HEK293T (cell line): ENCODE measurements around the gene SNTG2.
"Not testable (repeated sequence)": the region's sequence is repeated elsewhere in the genome, so short reads cannot be mapped to it uniquely, and the experiment has no call there.

Experiments used
- CTCF ChIA-PET: fragments of 350-600 bp; formaldehyde crosslinking; extraction: SDS; loops from one replicate; lab custom pipeline; 2021; ENCODE audit warnings: antibody characterized with exemption, inconsistent platforms; lab: Yijun Ruan, JAX
- POLR2A ChIA-PET: fragments of 350-600 bp; formaldehyde crosslinking; extraction: SDS; loops from one replicate; lab custom pipeline; 2020; ENCODE audit warnings: antibody characterized with exemption, inconsistent platforms; lab: Yijun Ruan, JAX
- DNase-seq: peaks from one replicate; pipeline ENCODE4 v3.0.0; 2012; ENCODE audit warnings: mixed read lengths; ENCODE audit errors: extremely low spot score
- ARNT ChIP-seq: fragments of 450-650 bp; IDR thresholded peaks from 2 replicates; pipeline ENCODE4 v1.6.1; 2017; ENCODE audit warnings: mild to moderate bottlenecking
- BHLHE40 ChIP-seq: fragments of 450-650 bp; IDR thresholded peaks from 2 replicates; pipeline ENCODE4 v1.6.1; 2016; ENCODE audit warnings: mild to moderate bottlenecking, moderate library complexity, borderline replicate concordance
- CTBP1 ChIP-seq: fragments of 450-650 bp; IDR thresholded peaks from 2 replicates; pipeline ENCODE4 v1.6.1; 2016; ENCODE audit warnings: borderline replicate concordance
- ELF4 ChIP-seq: fragments of 450-650 bp; IDR thresholded peaks from 2 replicates; pipeline ENCODE4 v1.6.1; 2017; ENCODE audit warnings: antibody characterized with exemption
- FOXA1 ChIP-seq: fragments of 450-650 bp; IDR thresholded peaks from 2 replicates; pipeline ENCODE4 v1.6.1; 2016; ENCODE audit warnings: mild to moderate bottlenecking
- FOXK2 ChIP-seq: fragments of 450-650 bp; IDR thresholded peaks from 2 replicates; pipeline ENCODE4 v1.6.1; 2016; ENCODE audit warnings: mild to moderate bottlenecking
- FOXM1 ChIP-seq: fragments of 450-650 bp; IDR thresholded peaks from 2 replicates; pipeline ENCODE4 v1.6.1; 2017; ENCODE audit warnings: mild to moderate bottlenecking, borderline replicate concordance
- HDGF ChIP-seq: fragments of 450-650 bp; IDR thresholded peaks from 2 replicates; pipeline ENCODE4 v1.6.1; 2017; ENCODE audit warnings: antibody characterized with exemption, borderline replicate concordance
- L3MBTL2 ChIP-seq: fragments of 450-650 bp; conservative IDR thresholded peaks from 2 replicates; pipeline ENCODE4 v1.6.1; 2016; ENCODE audit warnings: mild to moderate bottlenecking
- LEF1 ChIP-seq: fragments of 450-650 bp; IDR thresholded peaks from 2 replicates; pipeline ENCODE4 v1.6.1; 2017; ENCODE audit warnings: mild to moderate bottlenecking, borderline replicate concordance
- NFRKB ChIP-seq: fragments of 450-650 bp; IDR thresholded peaks from 2 replicates; pipeline ENCODE4 v1.6.1; 2016; ENCODE audit warnings: mild to moderate bottlenecking, moderate library complexity
- SP1 ChIP-seq: fragments of 450-650 bp; IDR thresholded peaks from 2 replicates; pipeline ENCODE4 v1.6.1; 2017
- SUZ12 ChIP-seq: fragments of 450-650 bp; IDR thresholded peaks from 2 replicates; pipeline ENCODE4 v1.6.1; 2016; ENCODE audit warnings: mild to moderate bottlenecking
- TARDBP ChIP-seq: fragments of 450-650 bp; IDR thresholded peaks from 2 replicates; pipeline ENCODE4 v1.6.1; 2016
- ZNF384 ChIP-seq: fragments of 450-650 bp; IDR thresholded peaks from 2 replicates; pipeline ENCODE4 v1.6.1; 2016
- TF ChIP-seq, protein P1 (sequence below): fragments of 450-650 bp; IDR thresholded peaks from 2 replicates; pipeline ENCODE4 v1.6.1; 2016

The SNTG2 gene

DNA sequence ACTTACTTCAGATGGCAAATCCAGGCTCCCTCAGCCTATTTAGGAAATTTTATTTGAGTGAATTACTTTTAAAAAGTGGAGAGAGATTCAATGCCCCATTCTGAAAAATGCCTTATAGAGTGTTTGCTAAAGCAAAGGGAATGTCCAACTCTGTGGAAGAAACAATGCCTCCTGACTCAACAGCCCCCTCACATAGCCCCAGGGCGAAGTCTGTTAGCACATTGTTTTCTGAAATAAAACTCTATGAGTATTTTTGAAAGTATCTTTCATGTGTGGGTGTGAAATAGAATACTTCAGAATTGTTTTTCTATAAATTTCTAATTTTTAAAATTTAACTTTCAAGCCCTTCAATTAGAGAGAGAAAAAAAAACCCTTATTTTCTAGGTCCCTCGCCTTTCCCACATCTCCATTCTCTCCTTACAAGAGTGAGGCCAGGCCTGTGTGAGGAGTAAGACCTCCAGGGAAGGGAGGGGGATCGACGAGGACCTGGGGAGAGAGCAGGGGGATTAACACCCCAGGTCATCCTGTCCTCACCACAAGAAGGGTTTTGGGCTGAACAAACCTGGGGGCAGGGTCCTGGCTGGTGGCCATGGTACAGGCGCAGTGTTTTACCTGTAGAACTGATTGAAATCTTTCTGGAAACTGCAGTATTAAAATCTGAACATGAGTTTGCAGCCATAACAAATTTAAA, 141.4 kb downstream of the SNTG2 start:
- no peak for DNase-seq
- ChIA-PET POLR2A (no interaction called here), CTCF (no interaction called here)
- no peak for TF ChIP-seq LEF1
- no peak for TF ChIP-seq NFRKB
- no peak for TF ChIP-seq FOXA1

- DNase-seq, CTCF ChIA-PET, POLR2A ChIA-PET: not testable (repeated sequence)
These were observed 143.0 kb downstream of the SNTG2 start for GRCh38 chr2:1093668-1094067.

GRCh38 chr2:1097101-1097500, 146.5 kb downstream of the SNTG2 start:
- DNase-seq: no peak
- CTCF ChIA-PET: no interaction called here
- TF ChIP-seq HDGF (no peak), SP1 (no peak), FOXK2 (no peak), ELF4 (no peak), LEF1 (no peak), NFRKB (no peak), L3MBTL2 (no peak), FOXA1 (no peak), SUZ12 (no peak), CTBP1 (no peak), FOXM1 (no peak), ARNT (no peak), TARDBP (no peak), BHLHE40 (no peak), ZNF384 (no peak)
- TF ChIP-seq, protein P1, sequence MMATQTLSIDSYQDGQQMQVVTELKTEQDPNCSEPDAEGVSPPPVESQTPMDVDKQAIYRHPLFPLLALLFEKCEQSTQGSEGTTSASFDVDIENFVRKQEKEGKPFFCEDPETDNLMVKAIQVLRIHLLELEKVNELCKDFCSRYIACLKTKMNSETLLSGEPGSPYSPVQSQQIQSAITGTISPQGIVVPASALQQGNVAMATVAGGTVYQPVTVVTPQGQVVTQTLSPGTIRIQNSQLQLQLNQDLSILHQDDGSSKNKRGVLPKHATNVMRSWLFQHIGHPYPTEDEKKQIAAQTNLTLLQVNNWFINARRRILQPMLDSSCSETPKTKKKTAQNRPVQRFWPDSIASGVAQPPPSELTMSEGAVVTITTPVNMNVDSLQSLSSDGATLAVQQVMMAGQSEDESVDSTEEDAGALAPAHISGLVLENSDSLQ: no peak
- POLR2A ChIA-PET: no interaction called here

DNA sequence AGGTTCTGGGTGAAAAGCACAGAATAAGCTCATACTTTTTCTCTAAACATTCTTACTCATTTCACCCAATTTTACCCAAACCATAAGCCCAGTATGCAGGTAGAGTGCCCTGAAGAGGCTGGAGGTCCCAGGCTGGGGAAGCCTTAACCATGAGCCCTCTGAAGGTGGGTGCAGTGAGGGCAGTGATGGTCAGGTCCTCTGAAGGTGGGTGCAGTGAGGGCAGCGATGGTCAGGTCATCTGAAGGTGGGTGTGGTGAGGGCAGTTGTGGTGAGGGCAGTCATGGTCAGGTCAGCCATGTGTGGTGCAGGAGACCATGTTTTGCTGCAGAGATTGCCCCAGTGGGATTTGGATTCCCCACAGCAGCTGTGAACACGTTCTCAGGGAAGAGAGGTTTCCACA, 148.8 kb downstream of the SNTG2 start:
- POLR2A ChIA-PET: no interaction called here
- DNase-seq: no peak
- TF ChIP-seq FOXK2 (no peak), SP1 (no peak), LEF1 (no peak), NFRKB (no peak), SUZ12 (no peak), L3MBTL2 (no peak), BHLHE40 (no peak), FOXA1 (no peak), ARNT (no peak), TARDBP (no peak), CTBP1 (no peak), HDGF (no peak), ELF4 (no peak), ZNF384 (no peak), FOXM1 (no peak)
- TF ChIP-seq, protein P1: no peak
- CTCF ChIA-PET: no interaction called here

- ChIA-PET POLR2A (no interaction called here), CTCF (no interaction called here)
- no peak for DNase-seq
- TF ChIP-seq NFRKB (no peak), L3MBTL2 (no peak), ARNT (no peak)
These were observed 150.5 kb downstream of the SNTG2 start for GRCh38 chr2:1101011-1101782.

- DNase-seq: no peak
- no peak for TF ChIP-seq BHLHE40
- no peak for TF ChIP-seq ARNT
- no peak for TF ChIP-seq FOXM1
- no peak for TF ChIP-seq LEF1
- TF ChIP-seq SP1: no peak
- no peak for TF ChIP-seq ZNF384
- TF ChIP-seq TARDBP: no peak
- TF ChIP-seq L3MBTL2: no peak
- no peak for TF ChIP-seq FOXA1
- ChIA-PET POLR2A (no interaction called here), CTCF (no interaction called here)
These were observed 151.4 kb downstream of the SNTG2 start for GRCh38 chr2:1101982-1102590.

- TF ChIP-seq ZNF384 (no peak), FOXK2 (no peak), NFRKB (no peak), ELF4 (no peak), TARDBP (no peak), FOXM1 (no peak), CTBP1 (no peak), SP1 (no peak), ARNT (no peak), SUZ12 (no peak), L3MBTL2 (no peak), BHLHE40 (no peak), HDGF (no peak), LEF1 (no peak), FOXA1 (no peak)
- TF ChIP-seq, protein P1: no peak
- no peak for DNase-seq
- CTCF ChIA-PET: no interaction called here
- POLR2A ChIA-PET: no interaction called here
These were observed 153.7 kb downstream of the SNTG2 start for GRCh38 chr2:1104364-1104763.

DNA sequence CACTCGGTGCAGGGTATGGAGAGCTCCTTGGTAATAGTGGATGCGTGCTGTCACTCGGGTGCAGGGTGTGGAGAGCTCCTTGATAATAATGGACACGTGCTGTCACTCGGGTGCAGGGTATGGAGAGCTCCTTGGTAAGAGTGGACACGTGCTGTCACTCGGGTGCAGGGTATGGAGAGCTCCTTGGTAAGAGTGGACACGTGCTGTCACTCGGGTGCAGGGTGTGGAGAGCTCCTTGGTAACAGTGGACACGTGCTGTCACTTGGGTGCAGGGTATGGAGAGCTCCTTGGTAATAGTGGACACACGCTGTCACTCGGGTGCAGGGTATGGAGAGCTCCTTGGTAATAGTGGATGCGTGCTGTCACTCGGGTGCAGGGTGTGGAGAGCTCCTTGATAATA, 155.7 kb downstream of the SNTG2 start:
- POLR2A ChIA-PET, DNase-seq, CTCF ChIA-PET: not testable (repeated sequence)
